Central memory CD4-positive, alpha-beta T cell (primary cell): ENCODE measurements around the gene ZBTB49.
"Not testable (repeated sequence)": the region's sequence is repeated elsewhere in the genome, so short reads cannot be mapped to it uniquely, and the experiment has no call there.

Experiments used
- DNase-seq: peaks from one replicate; pipeline ENCODE4 v3.0.0; 2022
- total RNA-seq, 3 experiments: gene quantifications; one replicate each; lab custom pipeline; 2026; lab: John Stamatoyannopoulos, UW

The ZBTB49 gene
- 6.6 to 13.9 (median 9.9) reads per million in 3 experiments for total RNA-seq

DNA sequence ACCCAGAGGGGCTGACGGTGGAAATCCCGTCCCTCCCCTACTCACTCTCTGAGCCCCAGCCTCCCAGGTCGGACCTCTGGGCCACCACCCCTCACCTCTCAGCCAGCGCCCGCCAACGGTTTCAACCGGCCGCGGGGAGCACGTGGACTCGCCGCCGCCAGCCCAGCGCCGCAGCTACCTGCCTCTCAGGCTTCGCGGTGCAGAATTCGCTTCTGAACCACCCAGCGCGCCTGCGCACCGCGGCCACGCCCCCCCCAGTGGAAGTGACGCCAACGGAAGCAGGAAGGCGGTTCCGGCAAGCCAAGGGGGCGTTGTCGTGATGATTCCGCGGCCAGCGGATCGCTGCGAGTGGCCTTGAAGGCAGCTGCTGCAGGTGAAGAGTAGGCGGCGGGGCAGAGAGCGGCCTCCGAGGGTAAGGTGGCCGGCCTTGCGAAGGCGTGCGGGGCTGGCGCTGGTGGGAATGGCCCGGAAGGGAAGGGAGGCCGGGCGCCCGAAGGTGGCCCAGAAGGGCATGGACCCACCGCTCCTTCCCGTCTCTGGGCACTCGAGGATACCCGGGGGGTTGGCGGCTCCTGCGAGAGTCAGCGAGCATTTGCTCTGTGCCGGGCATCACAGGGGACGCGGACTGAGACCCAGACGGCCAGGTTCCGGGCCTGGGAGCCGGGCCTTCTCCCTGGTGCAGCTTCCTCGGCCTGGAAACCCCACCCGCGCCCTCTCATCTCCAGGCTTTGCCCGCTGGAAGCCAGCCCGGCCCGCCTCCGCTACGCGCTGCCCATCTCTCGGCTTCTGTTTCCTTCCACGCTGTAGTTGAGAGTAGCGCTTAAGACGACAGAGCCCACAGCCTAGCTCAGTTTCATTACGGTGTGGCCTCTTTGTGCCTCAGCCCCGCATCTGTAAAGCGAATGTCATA is at the start of gene ZBTB49, which contains the start of gene LYAR:
Gene ZBTB49 (plus strand): TSS at position 311 of the 910 bp plus-strand sequence. CDS start 9,695 bp downstream, outside the sequence.
Gene LYAR (minus strand): TSS at position 214 of the 910 bp plus-strand sequence. CDS start 6,412 bp downstream, outside the sequence.
- DNase-seq = peak; percentile 96

DNA sequence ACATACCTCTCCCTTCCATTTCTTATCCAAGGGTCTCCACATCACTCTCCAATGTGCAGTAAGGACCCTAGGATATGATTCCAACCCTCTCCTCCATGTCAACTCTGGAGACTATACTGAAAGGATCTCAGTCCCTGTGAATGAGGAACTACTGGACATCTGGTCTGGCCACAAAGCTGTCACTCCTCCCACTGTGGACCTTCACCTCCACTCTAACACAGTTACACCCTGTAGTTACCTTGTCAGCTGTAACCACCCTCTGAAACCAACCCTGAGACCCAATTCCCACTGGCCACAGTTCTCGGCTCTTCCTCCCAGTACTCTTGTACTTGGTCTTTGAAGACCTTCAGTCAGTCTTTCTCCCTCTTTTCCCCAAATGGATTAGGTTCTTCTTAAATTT is 44.9 kb upstream of the ZBTB49 start:
- DNase-seq = no peak

- no peak for DNase-seq
Observed at GRCh38 chr4:4247696-4248028, 42.4 kb upstream of the ZBTB49 start.

- peak; percentile 87 for DNase-seq
Observed at GRCh38 chr4:4248029-4248884, 41.8 kb upstream of the ZBTB49 start, which contains the start of gene TMEM128. Gene TMEM128, minus strand, starts transcription at chr4:4248223. Its CDS starts 21 bp downstream, at chr4:4248202.

- DNase-seq = no peak
Observed at GRCh38 chr4:4248885-4249203, 41.2 kb upstream of the ZBTB49 start.

DNA sequence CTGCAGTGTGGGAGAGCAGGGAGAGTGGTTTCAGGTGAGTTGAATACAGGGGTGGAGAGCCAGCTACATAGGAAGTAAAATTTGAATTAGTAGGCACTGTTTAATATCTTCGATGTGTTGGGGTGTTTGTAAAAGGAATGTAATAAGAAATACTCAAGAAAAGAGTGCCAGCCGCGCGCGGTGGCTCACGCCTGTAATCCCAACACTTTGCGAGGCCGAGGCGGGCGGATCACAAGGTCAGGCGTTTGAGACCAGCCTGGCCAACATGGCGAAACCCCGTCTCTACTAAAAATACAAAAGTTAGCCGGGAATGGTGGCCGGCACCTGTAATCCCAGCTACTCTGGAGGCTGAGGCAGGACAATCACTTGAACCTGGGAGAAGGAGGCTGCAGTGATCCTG is 40.7 kb upstream of the ZBTB49 start:
- not testable (repeated sequence) for DNase-seq

DNA sequence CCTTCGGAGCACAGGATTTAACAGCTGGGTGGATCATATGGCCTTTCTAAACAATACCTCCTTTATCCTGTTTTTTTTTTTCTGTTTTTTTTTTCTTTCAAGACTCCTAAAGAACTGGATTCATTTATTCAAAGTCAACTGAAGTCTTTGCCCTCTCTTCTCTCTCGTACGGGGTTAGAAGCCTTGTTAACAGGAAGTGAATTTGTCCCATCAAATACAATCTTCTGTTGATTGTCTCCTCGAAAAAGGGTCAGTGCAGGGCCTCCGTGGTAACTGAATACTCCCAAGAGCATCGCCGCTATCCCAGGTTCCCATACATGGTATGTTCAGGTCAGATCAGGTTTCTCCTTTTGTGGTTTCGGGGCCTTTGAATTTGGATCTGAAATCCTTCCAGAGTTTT is 40.2 kb upstream of the ZBTB49 start:
- no peak for DNase-seq

DNA sequence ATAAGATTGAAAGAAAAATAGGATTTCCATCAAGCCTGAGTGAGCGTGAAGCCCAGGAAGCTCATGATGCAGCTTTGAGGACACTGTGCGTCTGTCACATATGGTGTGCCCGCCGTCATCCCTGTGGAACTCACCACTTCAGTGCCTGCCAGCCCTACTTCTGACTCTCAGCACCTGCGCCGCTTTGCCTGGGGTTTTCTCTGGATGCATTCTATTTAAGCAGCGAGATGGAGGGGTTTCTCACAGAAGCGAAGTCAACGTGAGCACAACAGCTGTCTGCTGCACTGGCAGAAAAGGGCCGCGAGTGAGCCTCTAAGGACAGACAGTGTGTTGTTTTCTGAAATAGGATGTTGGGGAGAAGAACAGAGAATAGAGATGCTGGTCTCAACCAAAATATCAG is 35.9 kb upstream of the ZBTB49 start:
- no peak for DNase-seq

DNA sequence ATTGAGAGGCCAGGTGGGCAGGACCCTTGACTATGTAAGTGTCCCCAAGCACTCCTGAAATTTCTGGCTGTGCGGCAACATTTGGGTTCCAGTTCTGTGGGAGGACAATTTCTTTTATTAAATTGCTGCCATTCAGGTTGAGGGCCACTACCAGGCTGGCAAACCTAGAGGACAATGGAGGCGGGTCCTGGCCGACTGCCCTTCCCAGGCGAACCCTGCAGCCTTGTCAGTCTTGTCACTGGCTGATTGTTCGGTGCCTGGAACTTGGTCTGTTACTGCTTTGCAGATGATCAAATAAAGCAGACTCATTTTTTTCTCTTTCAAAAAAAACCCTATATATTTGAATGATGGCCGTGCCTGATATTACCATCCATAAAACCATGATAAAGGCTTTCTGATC is 35.4 kb upstream of the ZBTB49 start:
- no peak for DNase-seq

- DNase-seq = no peak
Observed at GRCh38 chr4:4256799-4257198, 33.3 kb upstream of the ZBTB49 start.

GRCh38 chr4:4257705-4258104 is 32.3 kb upstream of the ZBTB49 start:
- not testable (repeated sequence) for DNase-seq

- DNase-seq = no peak
Observed at GRCh38 chr4:4259484-4260100, 30.5 kb upstream of the ZBTB49 start.

GRCh38 chr4:4260185-4260751 is 29.8 kb upstream of the ZBTB49 start:
- DNase-seq = peak; percentile 67

GRCh38 chr4:4267981-4268380 is 22.1 kb upstream of the ZBTB49 start:
- DNase-seq = no peak

- no peak for DNase-seq
Observed at GRCh38 chr4:4268776-4269175, 21.3 kb upstream of the ZBTB49 start.

- DNase-seq = peak; percentile 66
Observed at GRCh38 chr4:4269331-4269731, 20.7 kb upstream of the ZBTB49 start.

GRCh38 chr4:4269856-4270255 is 20.2 kb upstream of the ZBTB49 start:
- DNase-seq = peak; percentile 58

DNA sequence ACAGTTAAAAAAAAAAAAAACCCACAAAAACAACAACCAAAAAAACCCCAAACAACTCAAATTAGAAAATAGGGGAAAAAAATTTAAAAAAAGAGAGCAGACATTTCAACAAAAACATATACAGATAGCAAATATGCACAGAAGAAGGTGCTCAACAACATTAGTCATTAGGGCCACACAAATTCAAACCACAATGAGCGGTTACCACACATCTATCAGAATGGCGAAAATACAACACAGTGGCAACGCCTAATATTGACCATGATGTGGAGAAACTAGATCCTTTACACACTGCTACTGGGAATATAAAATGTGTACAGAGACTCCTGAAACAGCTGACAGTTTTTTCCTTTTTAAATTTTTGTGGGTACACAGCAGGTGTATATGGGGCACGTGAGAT is 19.5 kb upstream of the ZBTB49 start:
- no peak for DNase-seq

- no peak for DNase-seq
Observed at GRCh38 chr4:4271912-4272311, 18.1 kb upstream of the ZBTB49 start.

GRCh38 chr4:4274226-4274625 is 15.8 kb upstream of the ZBTB49 start:
- DNase-seq = no peak

- no peak for DNase-seq
Observed at GRCh38 chr4:4277531-4277930, 12.5 kb upstream of the ZBTB49 start.

- DNase-seq = no peak
Observed at GRCh38 chr4:4281787-4282186, 8.3 kb upstream of the ZBTB49 start.
